ENCODE results near the gene GMEB1. TPM values are rescaled to one million over a fixed set of nuclear protein-coding genes. Genes with fewer than 3 reads are reported as not detected.
"Not testable (repeated sequence)": the region's sequence is repeated elsewhere in the genome, so short reads cannot be mapped to it uniquely, and the experiment has no call there.

Gene GMEB1
- total RNA-seq, 1 donor from 2014 or later, result 17.9 TPM

- TF ChIP-seq, protein P1, sequence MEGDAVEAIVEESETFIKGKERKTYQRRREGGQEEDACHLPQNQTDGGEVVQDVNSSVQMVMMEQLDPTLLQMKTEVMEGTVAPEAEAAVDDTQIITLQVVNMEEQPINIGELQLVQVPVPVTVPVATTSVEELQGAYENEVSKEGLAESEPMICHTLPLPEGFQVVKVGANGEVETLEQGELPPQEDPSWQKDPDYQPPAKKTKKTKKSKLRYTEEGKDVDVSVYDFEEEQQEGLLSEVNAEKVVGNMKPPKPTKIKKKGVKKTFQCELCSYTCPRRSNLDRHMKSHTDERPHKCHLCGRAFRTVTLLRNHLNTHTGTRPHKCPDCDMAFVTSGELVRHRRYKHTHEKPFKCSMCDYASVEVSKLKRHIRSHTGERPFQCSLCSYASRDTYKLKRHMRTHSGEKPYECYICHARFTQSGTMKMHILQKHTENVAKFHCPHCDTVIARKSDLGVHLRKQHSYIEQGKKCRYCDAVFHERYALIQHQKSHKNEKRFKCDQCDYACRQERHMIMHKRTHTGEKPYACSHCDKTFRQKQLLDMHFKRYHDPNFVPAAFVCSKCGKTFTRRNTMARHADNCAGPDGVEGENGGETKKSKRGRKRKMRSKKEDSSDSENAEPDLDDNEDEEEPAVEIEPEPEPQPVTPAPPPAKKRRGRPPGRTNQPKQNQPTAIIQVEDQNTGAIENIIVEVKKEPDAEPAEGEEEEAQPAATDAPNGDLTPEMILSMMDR (IDR thresholded peaks at IDR 0.05), result no peak
- Mint-ChIP-seq H3K27ac (ENCODE audit: unreplicated experiment) (peak within 1 kb of the TSS; percentile 98), H3K36me3 (ENCODE audit: unreplicated experiment) (no peaks in the 10 kb centered on the region), H3K4me1 (ENCODE audit: unreplicated experiment) (peaks cover 24% of the 10 kb centered on the region), H3K9me3 (ENCODE audit: unreplicated experiment) (no peaks in the 10 kb centered on the region), H3K4me3 (ENCODE audit: unreplicated experiment) (peak within 1 kb of the TSS; percentile 75), H3K27me3 (ENCODE audit: unreplicated experiment) (no peaks in the 10 kb centered on the region)
- peak; percentile 94 for DNase-seq (ENCODE audit: extremely low spot score, unreplicated experiment)
These were observed 19.9 kb upstream of the GMEB1 start, which contains the start of gene RNU11 for GRCh38 chr1:28648474-28649198. Gene RNU11, plus strand, starts transcription at chr1:28648600.

DNA sequence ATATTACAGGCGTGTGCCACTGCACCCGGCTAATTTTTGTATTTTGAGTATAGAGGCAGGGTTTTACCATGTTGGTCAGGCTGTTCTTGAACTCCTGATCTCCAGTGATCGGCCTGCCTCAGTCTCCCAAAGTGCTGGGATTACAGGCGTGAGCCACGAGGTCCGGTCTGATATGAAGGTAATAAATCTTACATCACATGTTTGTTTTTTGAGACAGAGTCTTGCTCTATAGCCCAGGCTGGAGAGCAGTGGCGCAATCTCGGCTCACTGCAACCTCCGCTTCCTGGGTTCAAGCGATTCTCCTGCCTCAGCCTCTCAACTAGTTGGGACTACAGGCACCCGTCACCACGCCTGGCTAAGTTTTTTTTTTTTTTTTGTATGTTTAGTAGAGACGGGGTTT, 15.5 kb upstream of the GMEB1 start:
- H3K27ac Mint-ChIP-seq (ENCODE audit: unreplicated experiment), result not testable (repeated sequence)

DNA sequence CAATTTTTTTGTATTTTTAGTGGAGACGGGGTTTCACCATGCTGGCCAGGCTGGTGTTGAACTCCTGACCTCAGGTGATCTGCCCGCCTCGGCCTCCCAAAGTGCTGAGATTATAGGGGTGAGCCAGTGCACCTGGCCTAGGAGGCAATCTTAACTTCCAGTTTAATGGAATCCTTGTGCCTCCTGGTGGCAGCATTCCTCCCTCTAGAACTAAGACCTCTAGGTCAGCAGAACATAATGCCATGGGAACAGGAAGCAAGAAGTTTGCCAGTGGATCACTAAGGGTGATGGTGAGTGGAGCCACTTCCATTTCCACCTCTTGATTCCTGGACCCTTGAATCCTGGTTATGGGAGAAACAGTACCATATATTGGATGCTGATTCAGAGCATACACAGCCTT, 14.7 kb upstream of the GMEB1 start:
- H3K4me3 Mint-ChIP-seq (ENCODE audit: unreplicated experiment); H3K4me1 Mint-ChIP-seq (ENCODE audit: unreplicated experiment); H3K9me3 Mint-ChIP-seq (ENCODE audit: unreplicated experiment); DNase-seq (ENCODE audit: extremely low spot score, unreplicated experiment); H3K27ac Mint-ChIP-seq (ENCODE audit: unreplicated experiment); H3K36me3 Mint-ChIP-seq (ENCODE audit: unreplicated experiment); H3K27me3 Mint-ChIP-seq (ENCODE audit: unreplicated experiment): not testable (repeated sequence)
- TF ChIP-seq, protein P1 (IDR thresholded peaks at IDR 0.05), result peak; percentile 40

More for the DNA sequence above, 15.5 kb upstream of the GMEB1 start:
- DNase-seq (ENCODE audit: extremely low spot score, unreplicated experiment); H3K36me3 Mint-ChIP-seq (ENCODE audit: unreplicated experiment); H3K9me3 Mint-ChIP-seq (ENCODE audit: unreplicated experiment); H3K4me1 Mint-ChIP-seq (ENCODE audit: unreplicated experiment); H3K4me3 Mint-ChIP-seq (ENCODE audit: unreplicated experiment); H3K27me3 Mint-ChIP-seq (ENCODE audit: unreplicated experiment): not testable (repeated sequence)

DNA sequence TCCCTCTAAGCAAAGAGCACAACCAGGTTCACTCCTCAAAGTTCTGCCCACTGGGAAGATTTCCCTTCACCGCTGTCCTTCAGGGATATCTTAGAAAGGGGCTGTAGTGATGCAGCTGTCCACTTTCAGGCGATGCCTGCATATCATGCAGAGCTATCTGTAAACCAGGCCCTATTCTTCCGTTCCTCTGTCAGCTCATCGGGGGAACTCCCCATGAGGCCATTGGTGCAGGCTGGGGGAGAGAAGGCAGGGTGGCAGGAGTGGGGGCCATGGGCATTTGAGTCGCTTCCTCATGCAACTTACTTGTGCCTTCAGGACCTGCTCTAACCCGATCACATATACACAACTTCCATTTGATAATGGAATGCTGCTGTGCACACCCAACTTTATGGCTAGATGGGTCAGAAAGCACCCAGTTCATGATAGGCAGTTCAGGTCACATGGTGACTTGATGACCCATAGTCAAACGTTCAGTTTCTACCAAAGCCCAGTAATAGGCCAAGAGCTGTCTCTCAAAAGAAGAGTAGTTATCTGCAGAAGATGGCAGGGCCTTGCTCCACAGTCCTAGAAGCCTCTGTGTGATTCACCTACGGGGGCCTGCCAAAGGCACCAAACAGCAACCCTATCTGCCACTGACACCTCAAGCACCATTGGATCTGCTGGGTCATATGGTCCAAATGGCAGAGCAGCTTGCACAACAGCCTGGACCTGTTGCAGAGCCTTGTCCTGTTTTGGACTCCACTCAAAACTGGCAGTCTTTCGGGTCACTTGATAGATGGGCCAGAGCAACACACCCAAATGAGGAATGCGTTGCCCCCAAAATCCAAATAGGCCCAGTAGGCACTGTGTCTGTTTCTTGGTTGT, 12.9 kb upstream of the GMEB1 start:
- H3K27ac Mint-ChIP-seq (ENCODE audit: unreplicated experiment); H3K27me3 Mint-ChIP-seq (ENCODE audit: unreplicated experiment); DNase-seq (ENCODE audit: extremely low spot score, unreplicated experiment); H3K4me1 Mint-ChIP-seq (ENCODE audit: unreplicated experiment); H3K9me3 Mint-ChIP-seq (ENCODE audit: unreplicated experiment); H3K36me3 Mint-ChIP-seq (ENCODE audit: unreplicated experiment); H3K4me3 Mint-ChIP-seq (ENCODE audit: unreplicated experiment): not testable (repeated sequence)

DNA sequence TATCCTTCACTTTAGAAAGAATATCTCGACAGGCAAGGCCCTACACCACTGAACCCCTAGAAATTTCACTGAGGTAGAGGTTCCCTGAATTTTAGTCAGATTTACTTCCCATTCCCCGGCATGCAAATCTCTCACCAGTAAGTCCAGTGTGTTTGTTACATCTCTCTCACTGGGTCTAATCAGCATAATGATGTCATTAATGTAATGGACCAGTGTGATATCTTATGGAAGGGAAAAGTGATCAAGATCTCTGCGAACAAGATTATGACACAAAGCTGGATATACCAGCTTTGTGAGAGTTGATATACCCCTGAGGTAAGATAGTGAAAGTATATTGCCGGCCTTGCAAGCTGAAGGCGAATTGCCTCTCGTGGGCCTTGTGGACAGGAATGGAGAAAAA, 12.2 kb upstream of the GMEB1 start:
- DNase-seq (ENCODE audit: extremely low spot score, unreplicated experiment), result no peak
- Mint-ChIP-seq H3K27ac (ENCODE audit: unreplicated experiment) (no peak overlapping the region), H3K4me1 (ENCODE audit: unreplicated experiment) (no peaks in the 10 kb centered on the region), H3K27me3 (ENCODE audit: unreplicated experiment) (no peaks in the 10 kb centered on the region), H3K9me3 (ENCODE audit: unreplicated experiment) (no peaks in the 10 kb centered on the region), H3K36me3 (ENCODE audit: unreplicated experiment) (no peaks in the 10 kb centered on the region), H3K4me3 (ENCODE audit: unreplicated experiment) (no peak overlapping the region)
- TF ChIP-seq, protein P1 (IDR thresholded peaks at IDR 0.05), result no peak
